T-helper 9 cell (primary cell): ENCODE data around the gene CCDC68.

ENCODE experiments used
- DNase-seq: peaks from one replicate; pipeline ENCODE4 v3.0.0-alpha.2; 2020

The CCDC68 gene

GRCh38 chr18:54960197-54960596 lies 936 bp upstream of the CCDC68 start:
- DNase-seq = no peak

GRCh38 chr18:54957996-54958395 lies 1.3 kb downstream of the CCDC68 start:
- no peak for DNase-seq

GRCh38 chr18:54957296-54957832 lies 1.9 kb downstream of the CCDC68 start:
- DNase-seq = no peak

- DNase-seq = no peak
These were observed 2.8 kb downstream of the CCDC68 start for GRCh38 chr18:54956506-54956905.

- DNase-seq = no peak
These were observed 7.2 kb downstream of the CCDC68 start for GRCh38 chr18:54952026-54952425.

GRCh38 chr18:54950221-54950620 lies 9.0 kb downstream of the CCDC68 start:
- no peak for DNase-seq

- DNase-seq = no peak
These were observed 9.7 kb downstream of the CCDC68 start for GRCh38 chr18:54949588-54949987.

- DNase-seq = no peak
These were observed 10.9 kb downstream of the CCDC68 start for GRCh38 chr18:54948350-54948837.

- no peak for DNase-seq
These were observed 12.2 kb downstream of the CCDC68 start for GRCh38 chr18:54947091-54947490.

- DNase-seq = no peak
These were observed 13.1 kb downstream of the CCDC68 start for GRCh38 chr18:54946149-54946581.

- DNase-seq = no peak
These were observed 13.6 kb downstream of the CCDC68 start for GRCh38 chr18:54945576-54946125.

GRCh38 chr18:54942569-54942968 lies 16.7 kb downstream of the CCDC68 start:
- DNase-seq = no peak

GRCh38 chr18:54942144-54942543 lies 17.1 kb downstream of the CCDC68 start:
- DNase-seq = no peak

GRCh38 chr18:54939361-54939917 lies 19.8 kb downstream of the CCDC68 start:
- no peak for DNase-seq

GRCh38 chr18:54938506-54938905 lies 20.8 kb downstream of the CCDC68 start:
- no peak for DNase-seq

GRCh38 chr18:54932472-54932871 lies 26.8 kb downstream of the CCDC68 start:
- DNase-seq = no peak

GRCh38 chr18:54931152-54931551 lies 28.1 kb downstream of the CCDC68 start:
- no peak for DNase-seq

GRCh38 chr18:54928236-54928635 lies 31.0 kb downstream of the CCDC68 start:
- DNase-seq = no peak

- DNase-seq = no peak
These were observed 32.5 kb downstream of the CCDC68 start for GRCh38 chr18:54926593-54927325.

- DNase-seq = no peak
These were observed 34.3 kb downstream of the CCDC68 start for GRCh38 chr18:54924948-54925347.

- DNase-seq = no peak
These were observed 35.8 kb downstream of the CCDC68 start for GRCh38 chr18:54923339-54923956.

GRCh38 chr18:54919412-54919811 lies 39.8 kb downstream of the CCDC68 start:
- no peak for DNase-seq

GRCh38 chr18:54918060-54918459 lies 41.2 kb downstream of the CCDC68 start:
- DNase-seq = no peak
